Smooth muscle cell of the brain vasculature (primary cell): ENCODE results near the gene ZMYM4.

ENCODE experiments used
- DNase-seq: peaks from one replicate; pipeline ENCODE4 v3.0.0-alpha.2; 2012; ENCODE audit warnings: low read depth, low spot score

ZMYM4 gene

GRCh38 chr1:35401049-35401448 is 132.5 kb downstream of the ZMYM4 start:
- no peak for DNase-seq

GRCh38 chr1:35406103-35406502 is 137.6 kb downstream of the ZMYM4 start:
- DNase-seq = no peak

GRCh38 chr1:35407743-35408142 is 139.2 kb downstream of the ZMYM4 start:
- DNase-seq = no peak

DNA sequence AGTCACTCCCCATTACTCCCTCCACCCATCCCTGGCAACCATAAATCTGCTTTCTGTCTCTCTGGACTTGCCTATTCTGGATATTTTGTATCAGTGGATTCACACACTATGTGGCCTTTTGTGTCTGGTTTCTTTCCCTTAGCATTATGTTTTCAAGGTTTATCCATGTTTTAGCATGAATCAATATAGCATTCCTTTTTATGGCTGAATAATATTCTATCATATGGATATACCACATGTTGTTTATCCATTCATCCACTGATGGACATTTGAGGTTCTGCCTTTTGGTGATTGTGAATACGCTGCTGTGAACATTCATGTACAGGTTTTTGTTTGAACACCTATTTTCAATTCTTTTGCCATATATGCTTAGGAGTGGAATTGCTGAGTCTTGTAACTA is 140.4 kb downstream of the ZMYM4 start:
- DNase-seq = no peak

GRCh38 chr1:35426097-35426586 is 157.6 kb downstream of the ZMYM4 start:
- DNase-seq = no peak

DNA sequence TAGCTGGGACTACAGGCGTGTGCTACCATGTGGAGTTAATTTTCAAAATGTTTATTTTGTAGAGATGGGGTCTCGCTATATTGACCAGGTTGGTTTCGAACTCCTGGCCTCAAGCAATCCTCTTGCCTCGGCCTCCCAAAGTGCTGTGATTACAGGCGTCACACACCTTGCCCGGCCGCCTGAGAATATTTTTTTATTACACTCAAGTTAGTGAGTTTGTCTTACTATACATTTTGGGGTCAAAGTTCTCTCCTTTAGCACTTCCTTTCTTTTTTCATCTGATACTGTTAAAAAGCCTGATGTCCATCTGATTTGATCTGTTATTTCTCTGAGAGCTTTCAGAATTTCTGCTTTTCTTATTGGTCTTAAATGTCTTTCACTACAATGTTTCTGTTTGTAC is 159.9 kb downstream of the ZMYM4 start:
- DNase-seq = no peak

- DNase-seq = no peak
These were observed 162.3 kb downstream of the ZMYM4 start for GRCh38 chr1:35430762-35431161.

GRCh38 chr1:35431173-35431599 is 162.7 kb downstream of the ZMYM4 start:
- no peak for DNase-seq

- DNase-seq = no peak
These were observed 163.7 kb downstream of the ZMYM4 start for GRCh38 chr1:35432231-35432630.

- DNase-seq = no peak
These were observed 165.2 kb downstream of the ZMYM4 start for GRCh38 chr1:35433714-35434113.

- no peak for DNase-seq
These were observed 166.2 kb downstream of the ZMYM4 start for GRCh38 chr1:35434703-35435102.

DNA sequence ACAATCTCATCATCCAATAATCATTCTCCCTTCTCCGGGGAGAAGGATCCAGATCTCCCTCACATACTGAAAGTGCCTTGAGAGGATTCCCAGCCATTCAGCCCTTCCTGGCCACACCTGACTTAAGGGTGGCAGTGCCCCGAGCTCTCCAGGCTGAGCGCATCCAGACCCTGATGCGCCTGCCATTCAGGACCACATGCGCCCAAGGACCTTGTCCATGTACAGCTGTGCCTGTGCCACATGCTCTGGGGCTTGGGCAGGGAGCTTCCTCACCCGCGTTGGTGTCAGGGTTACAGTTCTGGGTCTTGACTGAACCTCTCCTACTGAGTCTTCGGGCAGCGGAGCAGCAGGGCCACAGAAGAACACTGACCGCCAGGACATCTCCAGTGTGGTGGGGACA is 167.6 kb downstream of the ZMYM4 start:
- no peak for DNase-seq

- DNase-seq = no peak
These were observed 168.7 kb downstream of the ZMYM4 start for GRCh38 chr1:35437200-35437599.

DNA sequence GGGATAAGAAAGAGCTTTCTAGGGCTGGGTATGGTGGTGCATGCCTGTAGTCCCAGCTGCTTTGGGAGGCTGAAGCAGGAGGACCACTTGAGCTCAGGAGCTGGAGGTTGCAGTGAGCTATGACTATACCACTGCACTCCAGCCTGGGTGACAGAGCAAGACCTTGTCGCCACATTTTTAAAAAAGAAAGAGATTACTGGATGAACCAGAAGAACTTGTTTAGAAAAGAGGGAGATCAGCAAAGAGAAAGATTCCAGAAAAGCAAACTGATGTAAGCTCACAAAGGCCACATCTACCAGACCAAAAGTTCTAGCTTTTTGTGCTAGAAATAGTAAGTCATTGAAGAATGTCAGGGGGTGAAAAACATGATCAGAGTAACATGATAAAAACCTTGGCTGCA is 171.1 kb downstream of the ZMYM4 start:
- DNase-seq = no peak

DNA sequence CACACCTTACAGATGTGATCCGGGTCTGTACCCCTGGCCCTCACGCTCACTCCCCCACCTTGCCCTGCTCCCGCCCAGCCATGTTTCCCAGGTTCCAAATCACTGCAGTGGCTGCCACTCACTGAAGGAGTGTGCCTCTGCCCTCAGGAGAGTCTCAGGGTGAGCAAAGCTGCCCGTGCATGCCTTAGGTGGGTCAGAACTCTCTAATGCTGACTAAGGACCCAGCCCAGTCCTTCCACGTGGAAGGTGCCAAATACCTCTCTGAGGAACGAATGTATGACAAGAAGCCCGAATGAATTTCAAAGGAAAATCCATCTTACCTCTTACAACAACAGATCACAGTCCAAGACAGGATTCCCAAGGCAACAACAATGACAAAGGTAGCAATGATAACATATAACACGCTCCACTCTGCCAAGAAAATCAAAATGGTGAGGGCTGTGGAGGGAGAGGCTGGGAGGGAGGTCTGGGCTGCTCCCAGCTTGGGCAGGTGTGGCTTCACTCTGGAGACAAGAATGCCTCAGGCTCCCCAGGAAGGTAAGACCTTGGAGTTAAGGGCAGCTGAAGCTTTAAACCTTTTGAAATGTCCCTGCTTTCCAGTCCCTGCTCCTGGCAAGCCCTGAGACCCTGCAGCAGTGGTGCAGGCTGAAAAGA is 173.5 kb downstream of the ZMYM4 start:
- no peak for DNase-seq

DNA sequence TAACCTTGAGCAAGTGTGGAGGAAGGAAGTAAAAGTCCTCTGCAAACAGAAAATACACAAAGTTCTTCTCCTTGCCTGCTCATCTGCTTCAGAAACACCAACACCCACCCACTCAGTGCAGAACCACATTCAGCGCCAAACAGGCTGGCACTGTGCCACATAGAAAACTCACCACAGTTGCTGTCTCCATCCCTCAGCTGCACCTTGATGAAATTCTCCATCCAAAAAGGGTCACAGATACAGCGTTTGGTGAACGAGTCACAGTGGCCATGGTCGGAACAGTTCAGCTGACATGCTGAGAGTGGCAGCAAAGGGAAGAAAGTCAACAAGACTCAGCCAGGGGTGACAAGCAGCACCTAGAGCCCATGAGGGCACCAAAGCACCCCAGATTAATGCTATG is 174.2 kb downstream of the ZMYM4 start:
- DNase-seq = no peak

DNA sequence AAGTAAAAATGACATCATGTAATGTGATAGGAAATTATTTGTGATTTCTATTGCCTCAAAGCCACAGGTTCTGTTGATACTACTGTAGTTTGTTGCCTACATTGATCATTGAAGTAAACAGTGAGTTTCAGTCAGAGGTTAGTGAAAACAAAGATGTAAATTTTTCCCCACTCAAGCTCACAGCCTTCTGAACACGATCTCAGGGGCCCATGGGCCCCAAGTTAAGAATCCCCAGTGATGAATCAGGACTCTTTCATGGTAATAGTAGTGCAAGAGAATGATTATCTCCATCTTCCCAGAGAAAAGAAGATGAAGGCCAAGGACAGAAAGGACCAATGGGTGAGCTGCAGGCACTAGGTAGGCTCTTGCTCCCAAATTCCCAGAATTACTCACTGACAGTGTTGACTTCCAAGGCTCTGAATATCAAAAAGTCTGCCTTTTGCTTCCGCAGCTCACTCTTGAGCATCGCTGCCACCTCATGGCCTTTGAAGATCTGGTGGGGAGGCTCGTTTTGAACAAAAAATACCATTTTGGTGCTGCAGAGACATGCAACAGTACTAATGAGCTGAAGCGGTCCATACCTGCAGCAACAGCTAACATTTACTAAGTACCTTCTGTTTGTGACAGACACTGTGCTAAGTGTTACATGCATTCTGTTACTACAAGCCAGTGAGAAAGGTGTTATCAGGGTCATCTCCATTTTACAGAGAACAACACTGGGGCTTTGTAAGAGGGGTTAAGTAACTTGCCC is 175.4 kb downstream of the ZMYM4 start:
- no peak for DNase-seq

- DNase-seq = no peak
These were observed 175.9 kb downstream of the ZMYM4 start for GRCh38 chr1:35444519-35444774.

GRCh38 chr1:35447278-35447677 is 178.8 kb downstream of the ZMYM4 start:
- DNase-seq = no peak

DNA sequence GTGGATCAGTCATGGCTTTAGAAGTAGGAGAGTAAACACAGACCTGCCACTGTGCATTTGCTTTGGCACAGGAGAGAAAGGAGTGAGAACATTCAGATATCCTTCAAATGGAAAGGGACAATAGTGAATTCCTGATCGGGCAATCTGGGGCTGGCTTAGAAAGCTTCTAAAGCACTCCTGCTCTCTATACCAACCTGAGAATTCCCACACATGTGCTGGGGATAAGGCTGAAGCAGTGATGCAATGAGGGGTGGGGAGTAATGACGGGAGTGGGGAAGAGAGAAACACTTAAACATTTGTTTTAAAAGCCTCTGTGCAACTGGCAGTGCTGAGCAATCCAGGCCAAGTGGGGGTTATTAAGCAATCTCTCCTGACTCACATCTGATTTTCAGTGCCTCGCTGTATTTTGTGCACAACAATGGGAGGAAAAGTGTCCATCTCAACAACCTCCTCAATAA is 179.9 kb downstream of the ZMYM4 start:
- peak; percentile 20 for DNase-seq

- DNase-seq = peak; percentile 35
These were observed 181.0 kb downstream of the ZMYM4 start for GRCh38 chr1:35449334-35450008.

- DNase-seq = peak; percentile 63
These were observed 182.6 kb downstream of the ZMYM4 start for GRCh38 chr1:35451125-35451528.
